RWPE2 (cell line): Measurements from ENCODE around the gene TAL2.

Experiments
- ATAC-seq: fragments of 200-7000 bp; cut with Tn5 transposase; 3 replicates; pipeline ENCODE4 v1.9.1; 2021; ENCODE audit warnings: low read depth
- DNase-seq: peaks from one replicate; pipeline ENCODE4 v3.0.0-alpha.2; 2020; ENCODE audit warnings: low spot score
- H3K27ac ChIP-seq: fragments of 450-650 bp; 2 replicates; pipeline ENCODE4 v1.5.1; 2017; ENCODE audit warnings: mild to moderate bottlenecking; ENCODE audit not compliant: poor library complexity, severe bottlenecking
- H3K27me3 ChIP-seq: fragments of 250-450 bp; sonication (Bioruptor Pico); 2 replicates; pipeline ENCODE4 v1.5.1; 2021; ENCODE audit warnings: mild to moderate bottlenecking, moderate library complexity; ENCODE audit not compliant: insufficient read depth, poor library complexity, severe bottlenecking
- H3K36me3 ChIP-seq: fragments of 250-450 bp; sonication (Bioruptor Pico); 2 replicates; pipeline ENCODE4 v1.5.1; 2020; ENCODE audit warnings: low read depth, mild to moderate bottlenecking, moderate library complexity
- H3K4me1 ChIP-seq: fragments of 250-450 bp; sonication (Bioruptor Pico); 2 replicates; pipeline ENCODE4 v1.5.1; 2021; ENCODE audit warnings: mild to moderate bottlenecking, moderate library complexity; ENCODE audit not compliant: insufficient read depth, poor library complexity, severe bottlenecking
- H3K4me3 ChIP-seq: fragments of 250-450 bp; sonication (Bioruptor Pico); 2 replicates; pipeline ENCODE4 v1.5.1; 2021; ENCODE audit warnings: mild to moderate bottlenecking, moderate library complexity; ENCODE audit not compliant: severe bottlenecking
- H3K9me3 ChIP-seq: fragments of 250-450 bp; sonication (Bioruptor Pico); 2 replicates; pipeline ENCODE4 v1.5.1; 2021; ENCODE audit warnings: mild to moderate bottlenecking, moderate library complexity; ENCODE audit not compliant: severe bottlenecking
- CTCF ChIP-seq: fragments of 450-650 bp; IDR thresholded peaks from one replicate; pipeline ENCODE4 v1.5.1; 2017; ENCODE audit warnings: mild to moderate bottlenecking, moderate library complexity; ENCODE audit not compliant: poor library complexity, severe bottlenecking

TAL2 gene

GRCh38 chr9:105636331-105636730, 25.9 kb upstream of the TAL2 start:
- no peak for ATAC-seq
- Histone ChIP-seq H3K27me3 (no peaks in the 10 kb centered on the region), H3K4me3 (no peak overlapping the region), H3K4me1 (no peaks in the 10 kb centered on the region), H3K36me3 (no peaks in the 10 kb centered on the region), H3K9me3 (no peaks in the 10 kb centered on the region), H3K27ac (no peak overlapping the region)
- no peak for DNase-seq
- no peak for TF ChIP-seq CTCF

- Histone ChIP-seq H3K9me3 (no peaks in the 10 kb centered on the region), H3K27me3 (no peaks in the 10 kb centered on the region), H3K4me1 (no peaks in the 10 kb centered on the region), H3K36me3 (no peaks in the 10 kb centered on the region), H3K4me3 (no peak overlapping the region), H3K27ac (no peak overlapping the region)
- DNase-seq = no peak
- no peak for ATAC-seq
- peak; percentile 58 for TF ChIP-seq CTCF
Measured at GRCh38 chr9:105637787-105638395, 24.4 kb upstream of the TAL2 start.

- H3K27me3 ChIP-seq = no peaks in the 10 kb centered on the region
- H3K27ac ChIP-seq = no peak overlapping the region
- DNase-seq (no peak), ATAC-seq (no peak)
- no peak overlapping the region for H3K4me3 ChIP-seq
- H3K36me3 ChIP-seq = no peaks in the 10 kb centered on the region
- no peaks in the 10 kb centered on the region for H3K4me1 ChIP-seq
- H3K9me3 ChIP-seq = no peaks in the 10 kb centered on the region
- TF ChIP-seq CTCF = no peak
Measured at GRCh38 chr9:105639936-105640335, 22.3 kb upstream of the TAL2 start.

GRCh38 chr9:105643795-105644194, 18.5 kb upstream of the TAL2 start:
- ATAC-seq (no peak), DNase-seq (no peak)
- H3K36me3 ChIP-seq = no peaks in the 10 kb centered on the region
- H3K4me1 ChIP-seq = no peaks in the 10 kb centered on the region
- H3K27ac ChIP-seq = no peak overlapping the region
- no peaks in the 10 kb centered on the region for H3K27me3 ChIP-seq
- H3K9me3 ChIP-seq = no peaks in the 10 kb centered on the region
- H3K4me3 ChIP-seq = no peak overlapping the region
- no peak for TF ChIP-seq CTCF

GRCh38 chr9:105646879-105647594, 15.2 kb upstream of the TAL2 start:
- DNase-seq = no peak
- no peak for TF ChIP-seq CTCF
- H3K27me3 ChIP-seq = peaks cover 4% of the 10 kb centered on the region
- H3K27ac ChIP-seq = no peak overlapping the region
- ATAC-seq = no peak
- H3K36me3 ChIP-seq = no peaks in the 10 kb centered on the region
- H3K4me1 ChIP-seq = no peaks in the 10 kb centered on the region
- H3K9me3 ChIP-seq = no peaks in the 10 kb centered on the region
- no peak overlapping the region for H3K4me3 ChIP-seq
